ENCODE measurements around the gene NOX4.
"Not testable (repeated sequence)": the region's sequence is repeated elsewhere in the genome, so short reads cannot be mapped to it uniquely, and the experiment has no call there.

The NOX4 gene

GRCh38 chr11:89308272-89308671, 182.9 kb downstream of the NOX4 start:
- not testable (repeated sequence) for H3K4ac ChIP-seq (ENCODE audit: low read depth in 1 of 2, low read length in 2 of 2); H3K18ac ChIP-seq (ENCODE audit: low read depth in 1 of 2, low read length in 2 of 2); H3K27ac ChIP-seq (ENCODE audit: low read length, poor library complexity, severe bottlenecking); H3K9ac ChIP-seq (ENCODE audit: low read length); H3K36me3 ChIP-seq (ENCODE audit: control insufficient read depth in 1 of 2, insufficient read depth in 2 of 2, low read depth in 1 of 2, low read length in 2 of 2); H3K79me1 ChIP-seq (replicated peaks; ENCODE audit: low read length, poor library complexity, severe bottlenecking); H2BK5ac ChIP-seq (ENCODE audit: low read depth, low read length, poor library complexity, severe bottlenecking); H4K8ac ChIP-seq (ENCODE audit: low read length); H2AFZ ChIP-seq (ENCODE audit: low read depth, low read length); H3K4me1 ChIP-seq (ENCODE audit: control insufficient read depth, insufficient read depth, low read depth, low read length); H4K91ac ChIP-seq (ENCODE audit: low read length); H3K4me2 ChIP-seq (ENCODE audit: low read length, poor library complexity, severe bottlenecking); H2AK5ac ChIP-seq (ENCODE audit: low read length, severe bottlenecking); H3K14ac ChIP-seq (ENCODE audit: low read length in 2 of 2); H3K9me3 ChIP-seq (ENCODE audit: control insufficient read depth, low read length); H2BK15ac ChIP-seq (ENCODE audit: low read depth, poor library complexity, severe bottlenecking); H2BK12ac ChIP-seq (ENCODE audit: low read length in 2 of 2); H3K23ac ChIP-seq (ENCODE audit: low read length in 2 of 2); H2BK120ac ChIP-seq (ENCODE audit: low read depth, low read length); DNase-seq; H3K4me3 ChIP-seq (ENCODE audit: insufficient read depth in 1 of 2, low read depth in 1 of 2, low read length in 2 of 2); H3K27me3 ChIP-seq (ENCODE audit: control insufficient read depth in 1 of 2, insufficient read depth in 1 of 2, low read length in 2 of 2)
- 100% methylated on average over 1 of the region's 1 CpG for WGBS

- H2BK15ac ChIP-seq (ENCODE audit: low read depth, poor library complexity, severe bottlenecking); H4K8ac ChIP-seq (ENCODE audit: low read length); H2BK120ac ChIP-seq (ENCODE audit: low read depth, low read length); H3K36me3 ChIP-seq (ENCODE audit: control insufficient read depth in 1 of 2, insufficient read depth in 2 of 2, low read depth in 1 of 2, low read length in 2 of 2); H3K4ac ChIP-seq (ENCODE audit: low read depth in 1 of 2, low read length in 2 of 2); H3K27ac ChIP-seq (ENCODE audit: low read length, poor library complexity, severe bottlenecking); DNase-seq; H3K23ac ChIP-seq (ENCODE audit: low read length in 2 of 2); H3K9ac ChIP-seq (ENCODE audit: low read length); H3K9me3 ChIP-seq (ENCODE audit: control insufficient read depth, low read length); H3K27me3 ChIP-seq (ENCODE audit: control insufficient read depth in 1 of 2, insufficient read depth in 1 of 2, low read length in 2 of 2); H2BK5ac ChIP-seq (ENCODE audit: low read depth, low read length, poor library complexity, severe bottlenecking); H2BK12ac ChIP-seq (ENCODE audit: low read length in 2 of 2); H3K4me1 ChIP-seq (ENCODE audit: control insufficient read depth, insufficient read depth, low read depth, low read length); H3K18ac ChIP-seq (ENCODE audit: low read depth in 1 of 2, low read length in 2 of 2); H3K79me1 ChIP-seq (replicated peaks; ENCODE audit: low read length, poor library complexity, severe bottlenecking); H3K4me3 ChIP-seq (ENCODE audit: insufficient read depth in 1 of 2, low read depth in 1 of 2, low read length in 2 of 2); H2AK5ac ChIP-seq (ENCODE audit: low read length, severe bottlenecking); H3K4me2 ChIP-seq (ENCODE audit: low read length, poor library complexity, severe bottlenecking); H4K91ac ChIP-seq (ENCODE audit: low read length); H2AFZ ChIP-seq (ENCODE audit: low read depth, low read length); H3K14ac ChIP-seq (ENCODE audit: low read length in 2 of 2): not testable (repeated sequence)
- 90% methylated on average over 1 of the region's 1 CpG for WGBS
Observed at GRCh38 chr11:89303029-89303428, 188.1 kb downstream of the NOX4 start.

- H4K8ac ChIP-seq (ENCODE audit: low read length); H2BK5ac ChIP-seq (ENCODE audit: low read depth, low read length, poor library complexity, severe bottlenecking); H2BK12ac ChIP-seq (ENCODE audit: low read length in 2 of 2); H4K91ac ChIP-seq (ENCODE audit: low read length); H2AFZ ChIP-seq (ENCODE audit: low read depth, low read length); H3K36me3 ChIP-seq (ENCODE audit: control insufficient read depth in 1 of 2, insufficient read depth in 2 of 2, low read depth in 1 of 2, low read length in 2 of 2); DNase-seq; H2AK5ac ChIP-seq (ENCODE audit: low read length, severe bottlenecking); H3K4ac ChIP-seq (ENCODE audit: low read depth in 1 of 2, low read length in 2 of 2); H3K4me3 ChIP-seq (ENCODE audit: insufficient read depth in 1 of 2, low read depth in 1 of 2, low read length in 2 of 2); H3K23ac ChIP-seq (ENCODE audit: low read length in 2 of 2); H3K27ac ChIP-seq (ENCODE audit: low read length, poor library complexity, severe bottlenecking); H3K4me1 ChIP-seq (ENCODE audit: control insufficient read depth, insufficient read depth, low read depth, low read length); H3K27me3 ChIP-seq (ENCODE audit: control insufficient read depth in 1 of 2, insufficient read depth in 1 of 2, low read length in 2 of 2); H3K79me1 ChIP-seq (replicated peaks; ENCODE audit: low read length, poor library complexity, severe bottlenecking); H3K4me2 ChIP-seq (ENCODE audit: low read length, poor library complexity, severe bottlenecking); H3K9ac ChIP-seq (ENCODE audit: low read length); H3K18ac ChIP-seq (ENCODE audit: low read depth in 1 of 2, low read length in 2 of 2); H2BK15ac ChIP-seq (ENCODE audit: low read depth, poor library complexity, severe bottlenecking); H3K14ac ChIP-seq (ENCODE audit: low read length in 2 of 2); H2BK120ac ChIP-seq (ENCODE audit: low read depth, low read length); H3K9me3 ChIP-seq (ENCODE audit: control insufficient read depth, low read length): not testable (repeated sequence)
- WGBS: 98% methylated on average over 5 of the region's 7 CpGs
Observed at GRCh38 chr11:89295023-89295422, 196.2 kb downstream of the NOX4 start.

- Histone ChIP-seq H3K4me3 (ENCODE audit: insufficient read depth in 1 of 2, low read depth in 1 of 2, low read length in 2 of 2) (peak overlapping the region; percentile 14 to 62), H3K4ac (ENCODE audit: low read depth in 1 of 2, low read length in 2 of 2) (peak overlapping the region in 1 of 2 experiments; percentile 49), H2AFZ (ENCODE audit: low read depth, low read length) (peak overlapping the region; percentile 81), H3K27ac (ENCODE audit: low read length, poor library complexity, severe bottlenecking) (no peak overlapping the region), H3K27me3 (ENCODE audit: control insufficient read depth in 1 of 2, insufficient read depth in 1 of 2, low read length in 2 of 2) (no peaks in the 10 kb centered on the region), H2BK120ac (ENCODE audit: low read depth, low read length) (no peak overlapping the region), H3K23ac (ENCODE audit: low read length in 2 of 2) (no peak overlapping the region), H2BK5ac (ENCODE audit: low read depth, low read length, poor library complexity, severe bottlenecking) (no peak overlapping the region), H4K91ac (ENCODE audit: low read length) (no peak overlapping the region), H3K4me2 (ENCODE audit: low read length, poor library complexity, severe bottlenecking) (peak overlapping the region; percentile 73), H3K36me3 (ENCODE audit: control insufficient read depth in 1 of 2, insufficient read depth in 2 of 2, low read depth in 1 of 2, low read length in 2 of 2) (no peaks in the 10 kb centered on the region), H3K79me1 (replicated peaks; ENCODE audit: low read length, poor library complexity, severe bottlenecking) (no peaks in the 10 kb centered on the region), H2BK15ac (ENCODE audit: low read depth, poor library complexity, severe bottlenecking) (no peak overlapping the region), H2AK5ac (ENCODE audit: low read length, severe bottlenecking) (no peak overlapping the region), H3K9me3 (ENCODE audit: control insufficient read depth, low read length) (no peaks in the 10 kb centered on the region), H3K4me1 (ENCODE audit: control insufficient read depth, insufficient read depth, low read depth, low read length) (peaks cover 1% of the 10 kb centered on the region), H3K14ac (ENCODE audit: low read length in 2 of 2) (no peak overlapping the region), H2BK12ac (ENCODE audit: low read length in 2 of 2) (peak overlapping the region in 1 of 2 experiments; percentile 63), H3K9ac (ENCODE audit: low read length) (peak overlapping the region; percentile 80), H3K18ac (ENCODE audit: low read depth in 1 of 2, low read length in 2 of 2) (peak overlapping the region in 1 of 2 experiments; percentile 48), H4K8ac (ENCODE audit: low read length) (peak overlapping the region; percentile 96)
- DNase-seq: peak; percentile 21
- WGBS: 27% methylated on average over 15 of the region's 18 CpGs
Observed at GRCh38 chr11:89293965-89294679, 197.1 kb downstream of the NOX4 start.

Data from mesenchymal stem cell (in vitro differentiated cells and primary cell).